A549 (cell line): ENCODE measurements around the gene TMEM43.

ENCODE experiments used
- BHLHE40 ChIP-seq: IDR thresholded peaks from 2 replicates; pipeline ENCODE4 v1.6.1; 2012; ENCODE audit warnings: low read depth, low read length, inconsistent platforms
- CTCF ChIP-seq: fragments of >200 bp; sonication (Bioruptor Twin); formaldehyde crosslinking; IDR thresholded peaks from 3 replicates; pipeline ENCODE4 v1.5.1; 2016
- EP300 ChIP-seq, 2 experiments: fragments of >200 bp; sonication (Bioruptor Twin); formaldehyde crosslinking; IDR thresholded peaks; 2 replicates in 1 of 2; 3 replicates in 1 of 2; pipeline ENCODE4 v1.6.1; 2016 to 2017
- ESRRA ChIP-seq: fragments of 150-350 bp; IDR thresholded peaks from 2 replicates; pipeline ENCODE4 v1.6.1; 2014; ENCODE audit warnings: mild to moderate bottlenecking, low read length, borderline replicate concordance
- USF2 ChIP-seq: fragments of 450-650 bp; IDR thresholded peaks from 2 replicates; pipeline ENCODE4 v1.6.1; 2014; ENCODE audit warnings: antibody characterized with exemption

GRCh38 chr3:14135581-14135980, 10.7 kb downstream of the TMEM43 start:
- TF ChIP-seq EP300 (IDR thresholded peaks at IDR 0.05) (no peak), USF2 (no peak), CTCF (no peak), BHLHE40 (no peak), ESRRA (no peak)
